GM21526 (cell line): ENCODE results near the gene CERS5.
A peak's percentile ranks its signal among the peaks of the same experiment; 100 is the strongest.

ENCODE experiments used
- ATAC-seq: cut with Tn5 transposase; IDR thresholded peaks from one replicate; pipeline ENCODE4 v1.9.1; 2021; ENCODE audit warnings: moderate library complexity; ENCODE audit not compliant: unreplicated experiment, low FRiP score

Gene CERS5

DNA sequence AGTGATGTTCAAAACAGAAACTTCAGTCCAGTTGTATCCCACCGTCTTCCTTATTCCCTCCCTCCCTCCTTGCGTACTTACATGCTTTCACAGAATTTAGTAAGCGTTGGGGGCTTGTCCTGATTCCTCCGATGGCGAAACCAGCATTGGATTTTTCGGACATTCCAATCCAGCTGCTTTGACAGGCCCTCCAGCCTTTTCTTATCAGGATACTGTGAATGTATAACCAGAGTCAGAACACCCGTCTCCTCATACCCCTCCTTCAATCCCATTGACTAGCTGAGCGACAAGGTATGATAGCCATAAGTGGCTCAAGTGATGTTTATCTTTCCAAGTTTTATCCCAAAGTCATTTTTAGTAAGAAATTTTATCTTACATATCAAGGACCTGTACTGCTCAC, 24.2 kb downstream of the CERS5 start:
- no peak for ATAC-seq

DNA sequence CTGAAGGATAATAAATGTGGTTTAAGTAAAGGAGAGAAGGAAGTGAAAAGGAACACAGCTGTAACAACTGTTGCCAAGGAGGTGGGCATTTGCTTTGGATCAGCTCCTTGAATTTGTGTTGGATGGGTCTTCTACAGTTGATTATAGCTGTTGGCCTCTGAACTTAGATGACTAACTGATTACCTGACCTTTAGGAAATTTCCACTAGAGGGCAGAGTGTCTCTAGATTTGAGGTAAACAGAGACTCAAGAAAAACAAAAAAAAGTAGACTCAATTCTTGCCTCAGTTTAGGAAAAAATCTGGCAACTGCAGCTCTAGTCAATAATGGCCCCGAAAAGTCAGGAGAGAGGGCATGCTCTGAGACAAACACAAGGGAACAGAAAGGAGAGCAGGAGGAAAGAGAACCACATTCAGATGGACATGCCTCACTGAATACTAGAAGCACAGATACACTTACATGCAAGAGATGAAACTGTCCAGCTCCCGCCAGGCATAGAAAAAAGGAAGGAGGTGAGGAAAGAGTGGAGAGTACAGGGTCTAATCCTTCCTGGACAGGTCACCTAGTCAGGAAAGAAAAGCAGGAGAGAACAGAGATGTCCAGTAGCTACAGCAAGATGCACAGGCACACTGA, 34.5 kb downstream of the CERS5 start:
- no peak for ATAC-seq

DNA sequence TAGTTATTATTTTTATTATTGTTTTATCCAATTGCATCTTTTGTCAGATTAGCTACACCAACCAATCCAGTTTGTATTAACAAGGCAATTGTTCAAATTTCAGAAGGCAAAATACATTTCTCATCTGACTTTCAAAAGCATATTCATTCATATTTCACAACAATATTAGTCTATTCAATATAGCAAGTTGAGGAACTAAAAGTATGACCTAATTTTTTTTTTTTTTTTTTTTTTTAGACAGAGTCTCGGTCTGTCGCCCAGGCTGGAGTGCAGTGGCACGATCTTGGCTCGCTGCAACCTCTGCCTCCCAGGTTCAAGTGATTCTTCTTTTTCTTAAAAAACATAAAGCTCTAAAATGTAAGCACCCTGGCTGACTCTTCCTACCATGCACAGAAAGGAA, 37.9 kb downstream of the CERS5 start:
- no peak for ATAC-seq

DNA sequence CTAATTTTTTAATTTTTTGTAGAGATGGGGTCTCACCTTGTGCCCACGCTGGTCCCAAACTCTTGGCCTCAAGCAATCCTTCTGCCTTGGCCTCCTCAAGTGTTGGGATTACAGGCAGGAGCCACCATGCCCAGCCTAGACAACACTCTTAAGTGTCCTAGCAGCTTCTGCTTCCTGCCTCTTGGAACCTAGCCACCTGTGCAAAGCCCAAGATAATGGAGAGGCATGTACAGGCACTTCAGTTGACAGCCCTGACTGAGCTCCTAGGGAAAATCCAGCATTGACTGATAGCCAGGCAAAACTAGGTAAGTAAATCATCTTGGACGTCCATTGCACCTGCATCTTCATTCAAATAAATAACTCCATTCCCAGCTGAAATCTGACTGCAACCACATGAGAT, 39.6 kb downstream of the CERS5 start:
- no peak for ATAC-seq

DNA sequence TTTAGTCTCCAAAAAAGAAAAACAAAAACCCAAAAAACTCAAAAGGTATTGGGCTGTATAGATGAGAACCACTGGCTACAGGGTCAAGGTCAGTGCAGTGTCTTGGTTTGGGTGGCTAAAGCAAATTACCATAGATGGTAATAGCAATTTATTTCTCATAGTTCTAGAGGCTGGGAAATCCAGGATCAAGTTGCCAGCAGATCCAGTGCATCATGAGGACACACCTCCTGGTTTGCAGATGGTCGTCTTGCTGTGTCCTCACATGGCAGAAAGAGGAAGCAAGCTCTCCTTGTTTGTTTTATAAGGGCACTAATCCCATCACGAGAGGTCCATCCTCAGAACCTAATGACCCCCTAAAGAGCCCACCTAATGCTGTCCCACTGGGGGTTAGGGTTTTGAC, 44.0 kb downstream of the CERS5 start:
- no peak for ATAC-seq

DNA sequence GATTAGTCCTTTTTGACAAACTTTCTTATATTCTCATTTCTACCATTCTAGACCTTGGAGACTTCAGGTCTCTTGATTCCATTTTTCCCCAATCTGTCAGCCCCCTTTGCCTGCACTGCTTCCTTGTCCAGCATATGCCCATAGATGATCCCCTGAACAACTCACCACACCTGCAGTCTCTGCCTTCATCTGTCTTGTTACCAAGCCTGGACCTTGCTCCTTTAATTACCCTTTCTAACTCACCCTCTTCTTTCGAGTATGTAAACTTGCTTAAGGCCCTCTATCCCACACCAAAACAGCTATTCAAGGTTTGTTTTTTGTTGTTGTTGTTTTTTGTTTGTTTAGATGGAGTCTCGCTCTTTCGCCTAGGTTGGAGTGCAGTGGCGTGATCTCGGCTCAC, 45.5 kb downstream of the CERS5 start:
- ATAC-seq: no peak

DNA sequence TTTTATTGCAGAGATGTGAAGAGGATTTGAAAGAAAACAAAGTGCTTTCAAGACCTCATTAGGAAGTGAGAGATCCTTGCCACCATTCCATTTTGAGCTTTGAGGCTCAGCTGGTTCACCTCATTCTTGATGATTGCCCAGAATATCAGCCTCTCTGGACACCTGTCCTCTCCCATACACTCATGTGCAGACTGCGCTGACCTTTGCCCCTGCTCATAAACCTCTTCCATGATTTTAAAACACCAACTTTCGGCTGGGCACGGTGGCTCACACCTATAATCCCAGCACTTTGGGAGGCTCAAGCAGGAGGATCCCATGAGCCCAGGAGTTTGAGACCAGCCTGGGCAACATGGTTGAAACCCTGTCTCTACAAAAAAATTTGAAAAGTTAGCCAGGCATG, 46.2 kb downstream of the CERS5 start:
- no peak for ATAC-seq

DNA sequence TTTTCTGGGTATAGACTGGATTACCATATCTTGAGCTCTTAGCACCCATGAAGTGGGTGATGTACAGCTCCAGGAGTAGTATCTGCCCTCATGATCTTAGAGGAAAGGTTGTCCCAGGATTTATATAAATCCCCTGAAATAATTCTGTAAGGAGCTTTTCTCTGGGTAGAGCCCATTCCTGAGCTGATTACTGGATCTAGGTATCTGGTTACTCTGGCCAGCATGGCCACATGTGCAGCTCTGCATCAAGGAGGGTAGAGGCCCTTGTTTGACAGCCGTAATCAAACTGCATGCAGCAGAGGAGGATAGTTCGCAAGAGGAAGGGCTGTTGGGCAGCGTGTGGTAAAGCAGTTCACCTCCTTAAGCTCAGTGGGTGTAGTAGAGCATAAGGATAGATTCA, 46.6 kb downstream of the CERS5 start:
- no peak for ATAC-seq

DNA sequence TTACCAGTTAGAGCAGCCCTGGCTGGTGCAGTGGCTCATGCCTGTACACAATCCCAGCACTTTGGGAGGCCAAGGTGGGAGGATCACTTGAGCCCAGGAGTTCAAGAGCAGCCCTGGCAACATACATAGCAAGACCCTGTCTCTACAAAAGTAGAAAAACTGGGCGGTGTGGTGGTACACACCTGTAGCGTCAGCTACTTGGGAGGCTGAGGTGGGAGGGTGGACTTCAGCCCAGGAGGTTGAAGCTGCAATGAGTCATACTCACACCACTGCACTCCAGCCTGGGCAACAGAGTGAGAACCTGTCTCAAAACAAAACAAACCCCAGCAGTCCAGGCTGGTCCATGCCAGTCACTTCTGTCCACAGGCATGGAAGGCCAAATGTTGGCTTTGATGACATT, 47.8 kb downstream of the CERS5 start:
- ATAC-seq: no peak

DNA sequence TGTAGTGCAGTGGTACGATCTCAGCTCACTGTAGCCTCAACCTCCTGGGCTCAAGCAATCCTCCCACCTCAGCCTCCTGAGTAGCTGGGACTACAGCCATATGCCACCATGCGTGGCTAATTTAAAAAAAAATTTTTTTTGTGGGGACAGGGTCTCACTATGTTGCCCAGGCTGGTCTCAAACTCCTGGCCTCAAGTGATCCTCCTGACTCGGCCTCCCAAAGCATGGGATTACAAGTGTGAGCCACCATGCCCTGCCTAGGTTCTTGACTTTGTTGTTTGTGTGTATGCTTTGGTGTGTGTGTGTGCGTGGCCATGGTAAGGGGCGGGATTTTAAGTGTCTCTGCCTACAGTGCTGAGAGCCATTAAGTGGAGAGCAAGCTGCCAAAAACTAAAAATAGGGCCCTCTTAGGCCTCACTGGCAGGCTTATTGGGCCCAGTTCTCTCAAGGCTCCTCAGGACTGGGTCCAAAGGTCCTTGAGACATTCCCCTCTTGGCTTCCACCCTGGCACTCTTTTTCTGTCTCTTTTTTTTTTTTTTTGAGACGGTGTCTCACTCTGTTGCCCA, 50.0 kb downstream of the CERS5 start:
- ATAC-seq: no peak

DNA sequence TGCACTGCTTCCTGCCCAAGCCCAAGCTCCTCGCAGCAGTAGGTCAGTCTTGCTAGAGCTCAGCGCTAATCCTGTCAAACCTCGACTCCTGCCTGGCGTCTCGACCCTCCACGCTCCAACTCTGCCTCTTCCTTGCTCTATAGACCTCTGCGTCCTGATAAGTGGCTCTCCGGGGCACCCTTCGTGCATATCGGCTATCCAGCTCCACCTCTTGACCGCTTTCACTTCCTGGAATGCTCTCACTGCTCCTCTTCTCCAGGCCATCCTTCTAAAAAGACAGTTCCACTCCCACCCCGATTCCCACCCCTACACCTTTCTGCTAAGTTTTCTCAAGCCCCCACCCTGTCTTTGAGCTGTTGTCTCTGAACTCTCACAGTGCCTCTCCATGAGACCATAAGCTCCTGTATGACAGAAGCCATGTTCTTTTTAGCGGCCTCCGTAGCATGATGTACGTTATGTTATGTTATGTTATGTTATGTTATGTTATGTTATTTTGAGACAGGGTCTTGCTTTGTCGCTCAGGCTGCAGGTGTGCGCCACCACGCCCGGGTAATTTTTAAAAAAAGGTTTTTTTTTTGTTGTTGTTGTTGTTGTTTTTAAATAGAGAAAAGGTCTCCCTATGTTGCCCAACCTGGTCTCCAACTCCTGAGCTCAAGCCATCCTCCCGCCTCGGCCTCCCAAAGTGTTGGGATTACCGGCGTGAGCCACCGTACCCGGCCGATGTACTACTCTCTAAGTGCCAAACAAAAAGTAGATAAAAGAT, 54.5 kb downstream of the CERS5 start:
- ATAC-seq: no peak

DNA sequence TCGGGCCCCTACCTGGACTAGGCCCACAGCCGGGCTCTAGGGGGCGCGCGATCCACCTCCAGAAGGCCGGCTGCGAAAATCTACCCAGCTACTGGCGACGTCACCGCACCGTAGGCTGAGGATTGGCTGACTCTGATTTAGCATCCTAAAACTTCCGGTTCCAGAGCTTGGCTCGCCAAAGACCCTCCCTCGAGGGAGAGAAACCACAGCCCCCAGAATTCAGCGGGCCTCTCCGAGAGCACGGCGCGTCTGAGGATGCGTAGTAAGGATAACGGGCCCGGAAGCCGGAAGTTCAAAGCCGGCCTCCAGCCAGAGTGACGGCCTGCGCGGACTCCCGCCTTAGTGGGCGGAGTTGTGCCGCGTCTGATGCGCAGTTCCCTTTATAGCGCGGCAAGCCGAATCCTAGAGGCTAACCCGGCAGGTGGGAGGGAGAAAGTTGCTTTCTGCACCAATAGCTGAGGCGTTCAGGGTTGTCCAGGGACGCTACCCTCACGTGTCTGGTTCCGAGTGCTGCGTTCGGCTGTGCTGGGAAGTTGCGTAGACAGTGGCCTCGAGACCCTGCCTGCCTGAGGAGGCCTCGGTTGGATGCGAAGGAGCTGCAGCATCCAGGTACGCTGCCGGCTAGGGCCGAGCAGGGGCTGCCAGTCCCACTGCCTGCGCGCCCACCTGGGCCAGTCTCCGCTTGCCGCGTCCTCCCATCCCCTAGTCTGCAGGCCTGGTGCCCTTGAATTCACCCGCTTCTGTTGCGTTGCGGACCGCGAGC, 55.3 kb downstream of the CERS5 start, which contains the start of gene COX14:
TSS of gene COX14 (plus strand) at position 544 of the 763 bp plus-strand sequence. CDS start 7,808 bp downstream, outside the sequence.
- peak; percentile 81 for ATAC-seq

DNA sequence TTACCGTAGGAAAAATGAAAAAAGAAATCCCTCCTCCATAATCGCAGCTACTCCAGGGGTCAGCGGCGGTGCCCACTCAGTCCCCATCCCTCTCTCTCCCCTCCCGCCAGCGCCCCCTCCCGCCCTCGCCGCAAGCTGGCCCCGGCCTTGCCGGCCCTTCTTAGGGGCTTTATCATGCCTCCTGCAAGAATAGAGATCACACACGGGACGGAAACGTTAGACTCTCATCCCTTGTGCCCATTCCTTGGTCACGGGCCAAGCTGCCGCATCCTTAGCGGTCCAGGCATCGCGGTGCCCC, 55.8 kb downstream of the CERS5 start:
- ATAC-seq: no peak

DNA sequence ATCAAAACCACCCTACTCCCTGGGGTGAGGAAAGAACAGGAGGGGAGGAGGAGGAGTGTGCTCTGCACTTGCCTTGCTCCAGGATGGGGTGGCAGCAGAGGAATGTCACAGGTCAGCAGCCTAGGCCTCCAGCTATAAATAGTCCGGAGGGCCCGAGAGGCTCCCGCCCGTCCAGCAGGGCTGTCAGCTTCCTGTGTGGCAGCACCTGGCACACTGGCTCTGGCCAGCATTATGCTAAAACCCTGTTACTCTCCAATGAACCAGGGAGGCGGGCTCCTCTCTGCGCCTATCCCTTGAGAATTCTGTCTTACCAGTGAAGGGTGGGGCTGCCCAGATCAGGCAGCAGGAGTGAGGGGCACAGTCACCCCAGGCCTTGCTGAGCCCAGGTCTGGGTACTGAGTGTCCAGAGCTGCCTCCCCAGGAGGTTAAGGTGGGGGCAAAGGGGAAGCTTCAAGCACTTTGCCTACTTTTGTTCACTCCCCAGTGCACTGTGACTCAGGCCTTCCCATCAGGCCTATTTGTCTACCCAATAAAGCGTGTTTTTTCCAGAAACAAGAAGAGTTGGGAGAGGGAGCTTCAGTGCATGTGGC, 56.3 kb downstream of the CERS5 start:
- ATAC-seq: no peak

DNA sequence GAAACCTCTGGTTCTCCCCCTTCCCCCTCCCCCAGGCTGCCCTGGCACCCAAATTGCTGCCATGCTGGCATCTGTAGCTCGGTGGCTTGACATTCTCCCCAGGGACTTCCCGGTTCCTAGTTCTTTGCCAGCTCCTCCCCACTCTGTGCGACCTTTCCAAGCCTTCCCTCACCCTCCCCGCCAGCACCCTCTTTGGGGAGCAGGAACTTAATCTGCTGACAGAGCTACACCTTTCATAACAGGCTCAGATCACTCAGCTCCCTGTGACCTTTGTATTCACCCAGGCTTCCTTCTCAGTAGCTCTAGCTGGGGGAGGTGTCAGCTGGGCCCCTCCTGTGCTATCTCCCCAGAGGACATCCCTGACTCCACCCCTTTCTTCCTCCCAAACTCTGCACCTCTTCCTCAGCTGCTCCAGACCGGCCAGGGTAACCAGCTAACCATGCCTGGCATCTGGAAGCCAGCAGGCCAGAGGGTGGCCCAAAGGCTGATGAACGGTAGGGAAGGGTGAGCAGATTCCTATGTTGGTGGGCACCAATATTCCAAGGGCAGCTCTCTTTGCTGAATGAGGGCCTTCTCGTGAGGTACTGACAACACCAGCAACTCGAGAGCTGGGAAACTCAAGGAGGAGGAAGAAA, 56.9 kb downstream of the CERS5 start:
- ATAC-seq: no peak

DNA sequence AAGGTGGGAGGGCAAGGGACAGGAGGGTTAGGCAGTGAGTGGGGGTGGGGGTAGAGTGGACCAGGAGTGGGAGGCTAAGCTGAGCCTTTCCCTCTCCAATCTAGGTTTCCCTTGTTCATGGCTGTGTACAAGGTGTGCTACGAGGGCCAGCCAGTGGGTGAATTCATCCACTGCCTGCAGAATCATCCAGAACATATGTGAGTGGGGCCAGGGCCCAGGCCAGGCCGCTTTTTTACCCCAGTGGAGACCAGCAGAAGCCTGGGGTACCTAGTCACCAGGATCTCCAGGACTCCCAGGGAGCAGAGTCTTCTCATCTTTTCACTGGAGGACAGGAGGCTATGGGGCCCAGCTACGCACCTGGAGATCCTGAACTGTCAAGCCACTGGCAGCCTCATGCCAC, 57.9 kb downstream of the CERS5 start:
- ATAC-seq: no peak

DNA sequence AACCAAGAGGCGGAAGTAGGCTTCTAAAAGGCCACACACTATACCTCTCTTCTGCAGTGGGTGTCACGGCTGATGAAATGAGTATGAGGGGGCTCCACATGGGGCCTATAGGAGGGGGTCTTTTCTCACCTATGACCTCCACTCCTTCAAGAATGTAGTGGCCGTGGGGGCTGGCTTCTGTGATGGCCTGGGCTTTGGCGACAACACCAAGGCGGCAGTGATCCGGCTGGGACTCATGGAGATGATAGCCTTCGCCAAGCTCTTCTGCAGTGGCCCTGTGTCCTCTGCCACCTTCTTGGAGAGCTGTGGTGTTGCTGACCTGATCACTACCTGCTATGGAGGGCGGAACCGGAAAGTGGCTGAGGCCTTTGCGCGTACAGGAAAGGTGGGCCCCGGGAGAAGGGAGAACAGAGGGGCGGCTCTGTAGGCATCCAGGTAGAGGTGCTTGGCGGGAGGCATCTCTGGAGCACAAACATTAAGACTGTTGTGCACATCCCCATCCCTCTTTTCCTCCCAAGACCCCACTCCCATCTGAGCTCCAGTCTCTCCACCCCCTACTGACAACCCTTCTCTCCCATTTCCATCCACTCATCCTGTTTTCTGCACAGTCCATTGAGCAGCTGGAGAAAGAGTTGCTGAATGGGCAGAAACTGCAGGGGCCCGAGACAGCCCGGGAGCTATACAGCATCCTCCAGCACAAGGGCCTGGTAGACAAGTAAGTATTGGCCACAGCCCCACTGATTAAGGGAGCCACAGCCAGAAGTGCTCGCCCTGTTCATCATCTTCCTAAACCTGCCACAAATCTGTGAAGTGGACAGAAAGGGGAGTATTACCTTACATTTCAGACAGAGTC, 59.5 kb downstream of the CERS5 start:
- no peak for ATAC-seq

DNA sequence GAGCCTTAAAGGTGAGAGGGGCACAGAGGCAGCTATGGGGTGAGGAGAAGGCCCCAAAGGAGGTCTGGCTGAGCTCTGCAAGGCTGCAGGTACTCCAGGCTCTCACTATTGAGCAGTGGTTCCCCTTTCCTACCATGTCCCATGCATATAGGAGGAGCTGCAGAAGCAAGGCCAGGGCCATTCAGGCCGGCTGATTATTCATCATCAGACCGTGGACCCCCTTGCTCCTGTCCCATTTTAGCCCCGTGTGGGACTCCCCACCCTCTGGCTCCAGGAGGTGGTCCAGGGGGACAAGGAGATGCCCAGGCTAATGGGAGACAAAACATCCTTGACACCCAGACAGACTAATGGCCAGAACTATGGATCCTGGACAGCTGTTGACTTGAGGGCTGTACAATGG, 60.3 kb downstream of the CERS5 start:
- ATAC-seq: no peak

DNA sequence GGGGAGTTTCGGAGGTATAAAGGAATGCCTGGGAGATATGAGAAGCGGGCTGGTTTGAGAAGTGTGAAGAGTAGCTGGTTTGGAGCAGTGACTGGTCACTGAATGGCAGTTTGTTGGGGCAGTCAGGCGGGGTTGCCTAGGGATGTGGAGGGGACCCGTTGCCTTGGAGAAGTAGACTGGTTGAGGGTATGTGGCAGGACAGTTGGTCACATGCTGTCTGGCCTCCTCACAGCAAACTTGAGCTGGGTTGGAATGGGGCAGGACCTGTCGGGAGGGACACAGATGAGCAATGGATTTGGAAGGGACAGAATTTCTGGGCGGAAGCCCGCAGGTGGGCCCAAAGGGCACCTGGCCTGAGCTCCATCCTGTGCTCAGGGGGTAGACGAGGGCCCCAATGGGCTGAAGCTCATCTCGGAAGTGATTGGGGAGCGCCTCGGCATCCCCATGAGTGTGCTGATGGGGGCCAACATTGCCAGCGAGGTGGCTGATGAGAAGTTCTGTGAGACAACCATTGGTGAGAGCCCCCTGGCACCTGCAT, 61.2 kb downstream of the CERS5 start:
- no peak for ATAC-seq
